Frontal cortex (tissue), 4 donors: Measurements from ENCODE around the gene FBXO40. TPM values are rescaled to one million over a fixed set of nuclear protein-coding genes. Genes with fewer than 3 reads are reported as not detected.
"Not testable (repeated sequence)": the region's sequence is repeated elsewhere in the genome, so short reads cannot be mapped to it uniquely, and the experiment has no call there.

Experiments used
- DNase-seq, 2 donors: peaks; one replicate each; pipeline ENCODE4 v3.0.0; 2012; ENCODE audit warnings: low spot score in 2 of 2
- FAIRE-seq: peaks from 2 replicates; lab custom pipeline; 2012; peaks lifted over from hg19 to GRCh38; lab: Jason Lieb, UNC
- total RNA-seq: library from RNA; depleted of rRNA; stranded (reverse); fragments of >200 nt; gene quantifications from one replicate; pipeline ENCODE4 v1.2.3, GENCODE V29; 2014
- donor health status: control.
- donor health status: control.
- donor health status: control.

The FBXO40 gene, protein sequence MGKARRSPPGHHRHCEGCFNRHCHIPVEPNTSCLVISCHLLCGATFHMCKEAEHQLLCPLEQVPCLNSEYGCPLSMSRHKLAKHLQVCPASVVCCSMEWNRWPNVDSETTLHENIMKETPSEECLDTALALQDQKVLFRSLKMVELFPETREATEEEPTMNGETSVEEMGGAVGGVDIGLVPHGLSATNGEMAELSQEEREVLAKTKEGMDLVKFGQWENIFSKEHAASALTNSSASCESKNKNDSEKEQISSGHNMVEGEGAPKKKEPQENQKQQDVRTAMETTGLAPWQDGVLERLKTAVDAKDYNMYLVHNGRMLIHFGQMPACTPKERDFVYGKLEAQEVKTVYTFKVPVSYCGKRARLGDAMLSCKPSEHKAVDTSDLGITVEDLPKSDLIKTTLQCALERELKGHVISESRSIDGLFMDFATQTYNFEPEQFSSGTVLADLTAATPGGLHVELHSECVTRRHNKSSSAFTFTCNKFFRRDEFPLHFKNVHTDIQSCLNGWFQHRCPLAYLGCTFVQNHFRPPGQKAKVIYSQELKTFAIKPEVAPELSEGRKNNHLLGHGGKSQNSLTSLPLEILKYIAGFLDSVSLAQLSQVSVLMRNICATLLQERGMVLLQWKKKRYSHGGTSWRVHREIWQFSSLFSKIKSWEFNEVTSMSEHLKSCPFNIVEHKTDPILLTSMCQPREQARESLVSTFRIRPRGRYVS
- not detected for total RNA-seq

DNA sequence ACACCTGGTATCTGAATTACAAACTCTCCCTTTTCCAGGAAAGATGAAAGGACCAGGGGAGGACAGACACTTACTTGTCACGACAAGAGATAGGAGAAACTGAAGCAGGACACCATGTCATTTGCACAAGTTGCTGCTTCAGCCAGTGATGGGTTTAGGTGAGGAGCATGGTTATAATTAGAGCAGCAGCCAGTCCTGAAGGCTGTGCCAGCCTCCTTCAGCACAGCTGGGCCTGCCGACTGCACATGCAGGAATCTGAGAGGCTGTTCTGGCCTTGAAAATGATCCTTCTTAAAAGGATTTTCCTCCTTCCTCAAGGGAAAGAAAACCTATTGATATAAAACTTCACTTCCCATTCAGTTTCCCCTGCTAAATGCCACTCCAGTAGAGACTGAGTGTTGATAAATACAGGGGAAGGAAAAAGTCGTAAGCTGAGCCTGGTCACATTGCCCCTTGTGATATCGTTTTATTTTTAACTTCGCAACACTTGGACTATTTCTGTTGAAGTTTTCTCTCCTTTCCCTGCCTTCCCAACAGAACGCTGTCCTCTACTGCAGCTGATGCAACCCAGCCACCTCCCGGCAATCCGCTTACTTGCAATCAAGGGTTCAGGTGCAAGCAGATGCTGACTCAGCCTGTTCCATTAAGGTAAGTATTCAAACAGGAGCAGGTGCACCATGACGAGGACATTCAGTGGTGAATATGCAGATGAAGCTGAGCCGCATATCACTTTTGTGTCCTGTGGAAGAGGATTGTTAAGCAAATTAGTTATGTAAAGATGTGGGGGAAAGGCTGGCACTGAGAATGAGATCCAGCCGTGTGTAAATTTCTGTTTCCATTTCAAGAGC lies at the start of gene FBXO40:
FBXO40 (plus strand) TSS at position 524 of the 847 bp plus-strand sequence. CDS start 27,197 bp downstream, outside the sequence.
- DNase-seq (no peak), FAIRE-seq (no peak)

- no peak for DNase-seq
- FAIRE-seq: no peak
These were observed 48.1 kb upstream of the FBXO40 start for GRCh38 chr3:121545049-121545573.

DNA sequence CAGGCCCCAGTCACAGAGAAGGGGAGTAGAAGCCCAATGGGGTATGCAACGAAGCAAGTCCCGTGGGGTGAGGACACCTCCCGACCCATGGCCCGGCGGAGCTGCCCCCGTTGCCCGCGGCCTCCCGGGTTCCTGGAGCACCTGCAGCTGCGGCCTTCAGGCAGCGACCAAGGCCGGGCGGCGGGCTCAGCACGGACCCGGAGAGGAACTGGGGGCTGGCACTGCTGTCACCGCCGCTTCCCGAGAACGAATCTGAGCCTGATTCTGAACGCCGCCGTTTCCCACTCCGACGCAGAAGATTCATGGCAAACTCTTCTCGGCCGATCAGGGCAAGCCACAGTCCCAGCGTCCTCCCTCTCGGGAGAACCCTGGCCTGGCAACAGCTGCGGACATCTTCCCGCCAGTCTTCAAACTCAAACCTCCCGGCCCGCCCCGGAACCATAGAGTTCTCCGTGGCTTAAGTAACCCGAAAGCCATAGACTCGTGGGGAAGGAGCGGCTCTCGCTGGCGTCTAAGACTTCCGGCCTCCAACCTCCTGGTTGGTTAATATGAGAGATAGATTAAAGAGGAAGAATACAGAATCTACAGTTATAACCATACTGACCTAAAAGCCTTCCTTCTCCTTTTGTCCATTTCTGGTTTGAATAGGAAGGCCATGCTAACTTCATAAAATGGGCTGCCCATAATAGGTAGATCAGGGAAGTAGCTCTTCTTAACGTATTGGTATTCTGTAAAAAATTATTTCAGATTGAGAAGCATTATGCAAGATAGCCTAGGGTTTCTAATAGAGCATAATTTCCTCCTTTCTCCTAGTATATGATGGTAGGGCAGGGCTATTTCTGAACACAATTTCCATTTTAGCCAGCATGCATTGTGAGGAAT lies 47.4 kb upstream of the FBXO40 start, which contains the start of gene POLQ:
POLQ (minus strand) TSS at position 415 of the 882 bp plus-strand sequence; CDS start at position 304, 111 bp downstream.
- FAIRE-seq (peak; percentile 45), DNase-seq (peak; percentile 87 to 89)

GRCh38 chr3:121552379-121552778 lies 40.8 kb upstream of the FBXO40 start:
- no peak for FAIRE-seq
- no peak for DNase-seq

DNA sequence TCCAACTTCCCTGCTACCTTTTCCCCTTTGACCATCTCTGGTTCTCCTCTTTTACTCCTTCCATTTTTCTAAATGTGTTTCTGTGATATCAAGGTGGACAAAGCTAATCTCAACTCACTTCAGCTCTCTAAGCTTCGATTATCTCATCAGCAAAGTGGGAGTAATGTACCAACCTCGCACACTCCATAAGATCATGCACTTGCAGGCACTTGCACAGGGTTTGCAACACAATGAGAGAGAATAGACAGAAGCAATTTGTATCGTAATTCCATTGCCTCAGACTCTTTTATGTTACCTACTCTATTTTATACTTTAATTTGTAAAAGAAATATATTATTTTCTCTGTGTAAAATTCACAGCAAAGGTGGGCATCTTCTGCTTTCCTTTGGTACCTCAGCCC lies 40.4 kb upstream of the FBXO40 start:
- no peak for FAIRE-seq

DNA sequence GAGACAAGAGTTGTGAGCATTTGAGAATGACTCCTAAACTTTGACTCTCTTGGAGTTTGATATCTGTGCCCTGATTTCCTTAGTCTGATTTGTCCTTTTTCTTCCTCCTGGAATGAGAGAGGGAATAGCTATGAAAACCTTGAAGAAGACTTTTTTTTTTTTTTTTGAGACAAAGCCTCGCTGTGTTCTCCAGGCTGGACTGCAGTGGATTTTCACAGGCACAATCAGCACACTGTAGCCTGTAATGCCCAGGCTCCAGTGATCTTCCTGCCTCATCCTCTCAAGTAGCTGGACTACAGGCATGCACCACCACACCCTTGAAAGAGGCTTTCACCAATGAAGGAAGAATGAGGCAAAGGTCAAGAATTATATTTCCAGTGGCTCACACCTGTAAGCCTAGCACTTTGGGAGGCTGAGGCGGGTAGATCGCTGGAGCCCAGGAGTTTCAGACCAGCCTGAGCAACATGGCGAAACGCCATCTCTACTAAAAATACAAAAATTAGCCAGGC lies 35.7 kb upstream of the FBXO40 start:
- DNase-seq (no peak), FAIRE-seq (no peak)

More for the DNA sequence above, 40.4 kb upstream of the FBXO40 start:
- DNase-seq: no peak

DNA sequence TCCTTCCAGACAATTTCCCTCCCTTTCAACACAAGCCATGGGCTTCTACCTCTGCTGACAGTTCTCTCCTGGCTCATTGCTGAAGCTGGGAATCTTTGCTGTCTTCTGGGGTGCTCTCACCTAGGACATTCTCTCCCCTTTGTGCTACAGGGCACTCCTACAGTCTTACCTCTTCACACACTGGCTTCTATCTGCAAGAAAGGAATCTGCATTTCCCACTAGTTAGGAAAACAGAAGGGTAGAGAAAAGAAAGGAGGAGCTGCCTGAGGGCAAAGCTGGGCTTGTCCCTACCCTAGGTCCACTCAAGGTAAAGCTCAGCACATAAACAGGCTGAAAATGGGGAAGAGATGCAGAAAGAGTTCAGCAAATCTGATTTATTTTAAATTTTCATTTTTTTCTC lies 31.0 kb upstream of the FBXO40 start:
- no peak for DNase-seq
- no peak for FAIRE-seq

DNA sequence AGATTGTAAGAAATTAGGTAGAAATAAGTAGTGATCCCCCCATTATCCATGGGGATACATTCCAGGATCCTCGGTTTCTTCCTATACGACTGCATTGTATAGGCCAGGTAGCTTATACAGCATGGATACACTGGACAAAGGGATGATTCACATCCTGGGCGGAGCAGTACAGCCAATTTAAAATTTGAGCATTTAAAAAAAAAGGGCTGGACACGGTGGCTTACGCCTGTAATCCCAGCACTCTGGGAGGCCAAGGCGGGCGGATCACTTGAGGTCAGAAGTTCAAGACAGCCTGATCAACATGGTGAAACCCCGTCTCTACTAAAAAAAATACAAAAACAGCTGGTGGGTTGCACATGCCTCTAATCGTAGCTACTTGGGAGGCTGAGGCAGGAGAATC lies 26.4 kb upstream of the FBXO40 start:
- DNase-seq: no peak
- FAIRE-seq: no peak

DNA sequence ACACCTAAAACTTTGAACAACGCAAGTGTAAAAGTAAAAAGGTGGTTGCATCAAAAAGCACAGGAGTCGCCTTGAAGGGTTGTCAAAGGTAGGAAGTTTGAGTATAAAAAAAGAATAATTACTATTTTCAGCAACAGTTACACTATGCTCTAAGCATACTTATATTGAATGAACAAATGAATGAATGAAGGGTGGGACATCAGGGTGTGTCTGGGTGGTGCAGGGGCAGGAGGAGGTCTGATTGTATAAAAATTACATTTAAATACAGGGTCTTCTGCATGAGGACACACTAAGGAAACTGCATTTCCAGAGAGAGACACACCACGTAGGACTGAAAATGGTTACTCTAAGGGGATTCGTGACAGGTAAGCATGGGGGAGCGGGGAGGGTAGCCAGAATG lies 25.5 kb upstream of the FBXO40 start, which contains the start of gene ARGFX:
ARGFX (plus strand) TSS at position 301 of the 400 bp plus-strand sequence. CDS start 2,765 bp downstream, outside the sequence.
- DNase-seq: no peak
- no peak for FAIRE-seq

DNA sequence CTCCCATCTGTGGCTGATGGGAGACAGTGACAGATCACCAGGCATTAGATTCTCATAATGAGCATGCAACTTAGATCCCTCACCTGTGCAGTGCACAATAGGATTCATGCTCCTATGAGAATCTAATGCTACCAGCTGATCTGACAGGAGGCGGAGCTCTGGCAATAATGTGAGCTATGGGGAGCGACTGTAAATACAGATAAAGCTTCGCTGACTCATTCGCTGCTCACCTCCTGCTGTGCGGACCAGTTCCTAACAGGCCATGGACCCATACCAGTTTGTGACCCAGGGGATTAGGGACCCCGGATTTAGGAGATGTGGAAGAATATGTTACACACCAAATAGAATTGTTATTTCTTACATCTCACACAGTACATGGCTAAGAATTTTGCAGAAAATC lies 18.7 kb upstream of the FBXO40 start:
- FAIRE-seq: no peak
- DNase-seq: no peak

DNA sequence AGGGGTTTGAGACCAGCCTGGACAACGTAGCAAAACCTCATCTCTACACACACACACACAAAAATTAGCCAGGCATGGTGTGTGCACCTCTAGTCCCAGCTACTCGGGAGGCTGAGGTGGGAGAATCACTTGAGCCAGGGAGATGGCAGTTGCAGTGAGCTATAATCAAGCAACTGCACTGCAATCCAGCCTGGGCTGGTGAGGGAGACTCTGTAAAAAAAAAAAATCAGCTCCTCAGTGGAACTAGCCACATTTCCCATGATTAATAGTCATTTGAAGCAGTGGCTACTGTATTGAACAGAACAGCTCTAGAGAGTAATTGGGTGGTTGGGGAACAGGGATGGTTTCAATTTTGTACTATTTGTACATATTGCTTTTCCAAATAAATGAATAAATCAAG lies 11.5 kb upstream of the FBXO40 start:
- FAIRE-seq (no peak), DNase-seq (no peak)

GRCh38 chr3:121584418-121584817 lies 8.8 kb upstream of the FBXO40 start:
- no peak for FAIRE-seq
- no peak for DNase-seq

DNA sequence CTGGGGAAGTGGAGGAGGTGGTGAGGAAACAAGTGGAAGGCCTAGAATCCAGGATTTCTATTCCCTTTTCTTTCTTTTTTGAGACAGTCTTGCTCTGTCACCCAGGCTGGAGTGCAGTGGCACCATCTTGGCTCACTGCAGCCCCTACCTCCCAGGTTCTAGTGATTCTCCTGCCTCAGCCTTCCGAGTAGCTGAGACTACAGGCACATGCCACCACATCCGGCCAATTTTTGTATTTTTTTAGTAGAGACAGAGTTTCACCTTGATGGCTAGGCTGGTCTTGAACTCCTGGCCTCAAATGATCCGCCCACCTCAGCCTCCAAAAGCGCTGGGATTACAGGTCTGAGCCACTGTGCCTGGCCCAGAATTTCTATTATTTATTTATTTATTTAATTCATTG lies 627 bp downstream of the FBXO40 start:
- not testable (repeated sequence) for FAIRE-seq, DNase-seq

- DNase-seq: no peak
- FAIRE-seq: no peak
These were observed 1.7 kb downstream of the FBXO40 start for GRCh38 chr3:121594850-121595249.

DNA sequence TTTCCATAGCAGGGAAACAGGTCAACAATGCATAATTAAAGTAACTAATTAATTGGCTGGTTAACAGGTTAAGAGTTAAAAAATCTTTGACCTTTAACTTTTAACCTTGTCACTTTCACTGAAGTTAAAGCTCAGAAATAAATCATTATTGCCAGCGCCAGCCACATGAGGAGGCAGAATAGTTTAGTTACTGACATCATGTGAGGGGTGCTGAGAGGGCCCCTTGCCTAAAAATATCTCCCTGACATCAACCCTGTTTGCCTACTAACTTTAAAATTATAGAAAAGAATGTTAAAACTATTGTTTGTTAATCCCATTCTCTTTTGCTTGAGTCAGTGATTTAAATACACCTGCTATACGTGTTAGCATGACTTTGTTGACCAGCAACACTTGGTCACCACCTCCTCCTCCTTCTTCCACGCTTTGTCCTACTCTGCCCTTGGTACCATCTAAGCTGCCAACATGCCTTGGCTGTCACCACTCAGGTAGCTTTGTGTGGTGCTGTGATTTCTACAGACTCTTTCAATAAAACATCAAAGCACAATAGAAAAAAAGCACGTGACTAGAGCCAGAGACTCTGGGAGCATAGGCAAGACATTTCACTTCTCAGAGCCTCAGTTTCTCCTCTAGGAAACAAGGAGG lies 2.7 kb downstream of the FBXO40 start:
- DNase-seq (no peak), FAIRE-seq (no peak)

DNA sequence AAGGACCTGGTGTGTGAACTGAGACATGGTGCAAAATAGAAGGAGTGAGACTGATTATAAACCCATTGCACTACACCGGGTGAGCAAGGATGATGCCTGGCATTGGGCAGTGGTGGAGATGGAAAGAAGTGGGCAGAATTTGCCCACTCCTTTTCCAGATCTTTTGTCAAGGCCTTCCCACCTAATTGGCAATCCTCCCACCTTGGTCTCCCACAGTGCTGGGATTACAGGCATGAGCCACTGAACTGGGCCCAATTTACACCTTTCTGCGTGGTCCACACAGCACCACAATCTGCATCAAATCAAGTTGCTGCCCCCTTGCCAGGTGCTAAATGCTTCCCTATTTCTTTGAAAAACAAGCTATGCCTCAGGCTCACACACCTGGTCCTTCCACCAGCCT lies 5.4 kb downstream of the FBXO40 start:
- no peak for FAIRE-seq

GRCh38 chr3:121599900-121600299 lies 6.7 kb downstream of the FBXO40 start:
- DNase-seq, FAIRE-seq: not testable (repeated sequence)

More for the DNA sequence above, 5.4 kb downstream of the FBXO40 start:
- DNase-seq: no peak

DNA sequence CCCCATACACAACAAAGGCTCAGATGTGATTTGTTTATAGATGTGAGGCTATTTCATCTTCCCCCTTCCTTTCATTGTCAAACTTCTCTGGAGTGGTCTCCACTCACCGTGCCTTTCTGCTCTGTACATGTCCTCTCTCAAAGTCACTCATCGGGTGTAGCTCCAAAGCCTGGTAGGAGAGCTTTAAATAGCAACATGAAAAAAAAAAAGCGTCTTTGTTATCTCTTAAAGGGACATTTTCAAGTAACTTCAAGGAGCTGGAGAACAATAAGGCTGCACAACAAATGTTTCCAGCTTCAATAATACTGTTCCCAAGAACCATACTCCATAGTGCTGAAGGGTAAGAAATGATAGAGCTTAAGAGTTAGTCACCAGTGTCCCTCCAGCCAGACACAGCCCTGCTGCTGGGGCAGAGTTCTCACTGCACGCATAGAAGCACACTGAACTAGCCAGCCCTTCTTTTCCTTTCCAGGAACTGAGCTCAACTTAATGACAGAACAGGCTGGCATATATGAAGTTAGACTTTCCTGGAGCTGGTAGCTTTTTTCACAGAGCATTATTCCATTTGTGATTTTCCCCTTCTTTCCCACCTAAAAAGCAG lies 8.1 kb downstream of the FBXO40 start:
- FAIRE-seq (no peak), DNase-seq (no peak)
